HepG2 (cell line): ENCODE data around the gene ATP6V0E2. TPM values are rescaled to one million over a fixed set of nuclear protein-coding genes. Genes with fewer than 3 reads are reported as not detected.

ENCODE experiments used
- ATAC-seq: fragments of 200-7000 bp; cut with Tn5 transposase; 3 replicates; pipeline ENCODE4 v1.9.1; 2020; ENCODE audit warnings: mild to moderate bottlenecking, moderate library complexity
- BruUV-seq: library from RNA; stranded (reverse); fragments of 400-500 nt; replicated peaks from 2 replicates; lab custom pipeline; 2021; lab: Mats Ljungman, UMichigan
- CTCF ChIA-PET: fragments of 300-600 bp; formaldehyde crosslinking; extraction: SDS; loops from one replicate; lab custom pipeline; 2021; ENCODE audit warnings: low total read pairs, inconsistent platforms, low intra/inter-chr PET ratio; lab: Yijun Ruan, JAX
- POLR2A ChIA-PET: fragments of 350-600 bp; sonication (Branson Sonifier 250); formaldehyde crosslinking; loops from one replicate; lab custom pipeline; 2020; ENCODE audit warnings: antibody characterized with exemption, inconsistent platforms; lab: Yijun Ruan, JAX
- DNase-seq: peaks from one replicate; pipeline ENCODE4 v3.0.0-alpha.2; 2015; ENCODE audit warnings: low spot score
- FAIRE-seq: peaks from 3 replicates; lab custom pipeline; 2011; peaks lifted over from hg19 to GRCh38; lab: Jason Lieb, UNC
- H2AFZ ChIP-seq: one replicate; pipeline ENCODE4 v1.6.1; 2011; ENCODE audit warnings: low read length, inconsistent platforms
- H3K27ac ChIP-seq: fragments of 300-600 bp; 3 replicates; pipeline ENCODE4 v1.8.0; 2011; ENCODE audit warnings: mixed run types, mild to moderate bottlenecking, mixed read lengths, low read length, inconsistent platforms; ENCODE audit not compliant: insufficient read depth; ENCODE audit errors: extremely low read length
- H3K27me3 ChIP-seq, 2 experiments: fragments of 200-600 bp in 1 of 2; 2 replicates in 1 of 2; 3 replicates in 1 of 2; pipeline versions ENCODE4 v1.6.0 to v1.8.0; 2011; ENCODE audit warnings: low read length in 2 of 2, mild to moderate bottlenecking in 2 of 2, moderate library complexity in 2 of 2, inconsistent platforms in 1 of 2; ENCODE audit not compliant: insufficient read depth in 2 of 2, control insufficient read depth in 1 of 2
- H3K36me3 ChIP-seq, 2 experiments: fragments of 200-600 bp in 1 of 2; replicated peaks in 1 of 2; 2 replicates in 1 of 2; 3 replicates in 1 of 2; pipeline versions ENCODE4 v1.5.1 to v1.8.0; 2011; ENCODE audit warnings: low read length in 2 of 2, inconsistent platforms in 1 of 2; ENCODE audit not compliant: insufficient read depth in 2 of 2, control insufficient read depth in 1 of 2
- H3K4me1 ChIP-seq: 2 replicates; pipeline ENCODE4 v1.5.1; 2012; ENCODE audit warnings: low read length, inconsistent platforms; ENCODE audit not compliant: insufficient read depth
- H3K4me2 ChIP-seq: 2 replicates; pipeline ENCODE4 v1.6.0; 2011; ENCODE audit warnings: low read depth, low read length, inconsistent platforms
- H3K4me3 ChIP-seq, 3 experiments: fragments of 200-600 bp in 1 of 3; sonication (generic), shearing (Covaris generic) in 1 of 3; replicated peaks in 1 of 3; 2 replicates each; pipeline ENCODE4 v1.5.1; 2011 to 2016; ENCODE audit warnings: low read length in 3 of 3, inconsistent platforms in 2 of 3, low read depth in 2 of 3, mild to moderate bottlenecking in 2 of 3, control low read depth in 1 of 3, mixed read lengths in 1 of 3; ENCODE audit not compliant: insufficient read depth in 1 of 3
- H3K79me2 ChIP-seq: one replicate; pipeline ENCODE4 v1.6.1; 2011; ENCODE audit warnings: low read length, inconsistent platforms; ENCODE audit not compliant: insufficient read depth
- H3K9ac ChIP-seq: 2 replicates; pipeline ENCODE4 v1.6.0; 2011; ENCODE audit warnings: mild to moderate bottlenecking, low read depth, low read length, inconsistent platforms; ENCODE audit not compliant: insufficient read depth
- H3K9me3 ChIP-seq: 2 replicates; pipeline ENCODE4 v1.5.1; 2012; ENCODE audit warnings: mild to moderate bottlenecking, low read length
- H4K20me1 ChIP-seq: 2 replicates; pipeline ENCODE4 v1.6.0; 2011; ENCODE audit warnings: inconsistent platforms, mild to moderate bottlenecking, low read length, moderate library complexity; ENCODE audit not compliant: insufficient read depth
- DNMT3B ChIP-seq: conservative IDR thresholded peaks from 2 replicates; pipeline ENCODE4 v1.6.1; 2016; ENCODE audit warnings: missing biosample characterization, control low read depth
- FOXJ3 ChIP-seq: sonication (generic); formaldehyde crosslinking; IDR thresholded peaks from 2 replicates; pipeline ENCODE4 v1.4.0; 2020; ENCODE audit warnings: missing genetic modification reagents, mild to moderate bottlenecking, borderline replicate concordance
- GABPA ChIP-seq, 2 experiments: IDR thresholded peaks; 2 replicates each; pipeline ENCODE4 v1.6.1; 2011 to 2016; ENCODE audit warnings: low read depth in 2 of 2, low read length in 1 of 2, missing biosample characterization in 1 of 2, missing genetic modification characterization in 1 of 2
- GTF2F1 ChIP-seq: fragments of 150-350 bp; IDR thresholded peaks from 2 replicates; pipeline ENCODE4 v1.6.1; 2014; ENCODE audit warnings: low read length
- HHEX ChIP-seq: IDR thresholded peaks from 2 replicates; pipeline ENCODE4 v1.6.1; 2016; ENCODE audit warnings: control low read depth
- MBNL3 ChIP-seq: fragments of 250-450 bp; sonication (Bioruptor Pico); conservative IDR thresholded peaks from 2 replicates; pipeline ENCODE4 v1.8.0; 2022; ENCODE audit warnings: mild to moderate bottlenecking, inconsistent platforms
- NKX3-1 ChIP-seq: sonication (generic); formaldehyde crosslinking; IDR thresholded peaks from 2 replicates; pipeline ENCODE4 v1.5.0; 2020; ENCODE audit warnings: missing genetic modification reagents
- PRDM4 ChIP-seq: sonication (generic); formaldehyde crosslinking; IDR thresholded peaks from 2 replicates; pipeline ENCODE4 v1.9.0; 2021; ENCODE audit warnings: missing genetic modification reagents, borderline replicate concordance
- REXO4 ChIP-seq: sonication (generic); formaldehyde crosslinking; IDR thresholded peaks from 2 replicates; pipeline ENCODE4 v1.8.0; 2022; ENCODE audit warnings: missing genetic modification reagents, mild to moderate bottlenecking, borderline replicate concordance
- SMARCE1 ChIP-seq: fragments of 450-650 bp; IDR thresholded peaks from 2 replicates; pipeline ENCODE4 v1.6.1; 2017; ENCODE audit warnings: borderline replicate concordance
- TEAD2 ChIP-seq: sonication (generic); formaldehyde crosslinking; IDR thresholded peaks from 2 replicates; pipeline ENCODE4 v1.9.0; 2021; ENCODE audit warnings: missing genetic modification reagents
- ZNF362 ChIP-seq: sonication (generic); formaldehyde crosslinking; IDR thresholded peaks from 2 replicates; pipeline ENCODE4 v1.4.0; 2020; ENCODE audit warnings: missing genetic modification reagents, mild to moderate bottlenecking, borderline replicate concordance
- ZNF382 ChIP-seq: sonication (generic); formaldehyde crosslinking; IDR thresholded peaks from 2 replicates; pipeline ENCODE4 v1.5.0; 2020; ENCODE audit warnings: missing genetic modification reagents, mild to moderate bottlenecking, borderline replicate concordance
- ZNF562 ChIP-seq: sonication (generic); formaldehyde crosslinking; IDR thresholded peaks from 2 replicates; pipeline ENCODE4 v1.8.0; 2022; ENCODE audit warnings: missing genetic modification reagents, borderline replicate concordance
- ZNF883 ChIP-seq: sonication (generic); formaldehyde crosslinking; IDR thresholded peaks from 2 replicates; pipeline ENCODE4 v1.5.1; 2020; ENCODE audit warnings: mild to moderate bottlenecking, missing genetic modification reagents; ENCODE audit errors: not compliant biosample characterization
- WGBS: methylation state at CpG from one replicate; pipeline ENCODE4 v1.1.6; 2017; ENCODE audit warnings: low lambda C conversion rate; 5-methylcytosine and 5-hydroxymethylcytosine counted together
- in situ Hi-C: cut with HindIII; loops from 2 replicates; pipeline ENCODE4 v1.10.0; 2017; ENCODE audit warnings: low pct_unique_long_range_greater_than_20kb; ENCODE audit not compliant: extremely low pct_ligation_motif_present
- intact Hi-C: fragments of 100-400 bp; cut with micrococcal nuclease; formaldehyde crosslinking; loops from one replicate; pipeline ENCODE4 v1.10.0; 2022; ENCODE audit not compliant: unreplicated experiment
- polyA plus RNA-seq, 8 experiments: library from polyadenylated mRNA; depleted of rRNA in 3 of 8; stranded (reverse) in 7 of 8; unstranded in 1 of 8; fragments of >200 nt; fragmentation: Illumina TruSeq in 4 of 8; extraction: Trizol in 4 of 8; gene quantifications; 2 replicates each; pipeline versions ENCODE4 v1.2.1 to v1.2.3, GENCODE V29; 2011 to 2016; ENCODE audit warnings: low read depth in 4 of 8, missing spikeins in 1 of 8, mixed read lengths in 1 of 8; ENCODE audit not compliant: insufficient read depth in 1 of 8
- total RNA-seq, 5 experiments: library from RNA; depleted of rRNA; stranded (reverse); fragments of >200 nt; fragmentation: Illumina TruSeq; extraction: Trizol; gene quantifications; 2 replicates each; pipeline ENCODE4 v1.2.3, GENCODE V29; 2016; ENCODE audit warnings: low read depth in 1 of 5
- TF ChIP-seq, protein P1 (sequence below), 2 experiments: fragments of 450-650 bp in 1 of 2; sonication (generic) in 1 of 2; formaldehyde crosslinking; IDR thresholded peaks; 2 replicates each; pipeline versions ENCODE4 v1.5.0 to v1.8.0; 2020 to 2022; ENCODE audit warnings: mild to moderate bottlenecking in 1 of 2, missing genetic modification reagents in 1 of 2
- TF ChIP-seq, protein P2 (sequence below), 2 experiments: sonication (generic) in 1 of 2; formaldehyde crosslinking in 1 of 2; IDR thresholded peaks; 2 replicates each; pipeline versions ENCODE4 v1.5.1 to v1.6.1; 2011 to 2020; ENCODE audit warnings: borderline replicate concordance in 1 of 2, low read depth in 1 of 2, low read length in 1 of 2, mild to moderate bottlenecking in 1 of 2, missing genetic modification reagents in 1 of 2, moderate library complexity in 1 of 2

Gene ATP6V0E2
- total and polyA plus RNA-seq, 2 of the 13 experiments (the other 11 are each of a cell fraction or from before 2014, with no cell fraction given) = 36.8 to 203 TPM

DNA sequence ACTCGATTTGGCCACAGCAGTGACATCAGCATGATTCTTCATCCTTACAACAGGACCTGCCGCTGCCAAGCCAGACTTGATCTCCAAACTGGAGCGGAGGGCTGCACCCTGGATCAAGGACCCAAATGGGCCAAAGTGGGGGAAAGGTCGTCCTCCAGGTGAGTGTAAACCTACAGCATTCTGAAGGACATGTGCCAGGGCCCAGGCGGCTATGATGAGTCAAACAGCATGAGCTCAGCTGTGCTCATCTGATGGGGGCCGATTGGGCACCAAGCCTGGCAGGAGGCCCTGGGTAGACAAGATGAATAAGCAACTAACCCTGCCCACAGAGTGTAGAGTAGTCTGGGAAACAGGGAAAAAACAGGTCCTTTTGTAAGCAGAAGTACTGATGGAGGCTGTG, 14.4 kb upstream of the ATP6V0E2 start (continued):
- TF ChIP-seq NKX3-1 (CRISPR knock-in tag) = no peak
- TF ChIP-seq PRDM4 (CRISPR knock-in tag) = no peak
- no peak for TF ChIP-seq ZNF362 (CRISPR knock-in tag)
- TF ChIP-seq GABPA (IDR thresholded peaks at IDR 0.05; ENCODE audit: low read depth, low read length) = no peak
- TF ChIP-seq GABPA (CRISPR knock-in tag; IDR thresholded peaks at IDR 0.05; ENCODE audit: low read depth) = no peak
- TF ChIP-seq, protein P1, sequence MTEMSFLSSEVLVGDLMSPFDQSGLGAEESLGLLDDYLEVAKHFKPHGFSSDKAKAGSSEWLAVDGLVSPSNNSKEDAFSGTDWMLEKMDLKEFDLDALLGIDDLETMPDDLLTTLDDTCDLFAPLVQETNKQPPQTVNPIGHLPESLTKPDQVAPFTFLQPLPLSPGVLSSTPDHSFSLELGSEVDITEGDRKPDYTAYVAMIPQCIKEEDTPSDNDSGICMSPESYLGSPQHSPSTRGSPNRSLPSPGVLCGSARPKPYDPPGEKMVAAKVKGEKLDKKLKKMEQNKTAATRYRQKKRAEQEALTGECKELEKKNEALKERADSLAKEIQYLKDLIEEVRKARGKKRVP (CRISPR knock-in tag; IDR thresholded peaks at IDR 0.05) = no peak

- POLR2A ChIA-PET = no interaction called here
- FAIRE-seq = no peak
- no peak for TF ChIP-seq ZNF382 (CRISPR knock-in tag)
- no peak for TF ChIP-seq HHEX (CRISPR knock-in tag)
- TF ChIP-seq FOXJ3 (CRISPR knock-in tag) = no peak
- no peak for TF ChIP-seq ZNF562 (CRISPR knock-in tag)
- TF ChIP-seq ZNF883 (CRISPR knock-in tag) = no peak
- TF ChIP-seq SMARCE1 = no peak
- TF ChIP-seq, protein P2, sequence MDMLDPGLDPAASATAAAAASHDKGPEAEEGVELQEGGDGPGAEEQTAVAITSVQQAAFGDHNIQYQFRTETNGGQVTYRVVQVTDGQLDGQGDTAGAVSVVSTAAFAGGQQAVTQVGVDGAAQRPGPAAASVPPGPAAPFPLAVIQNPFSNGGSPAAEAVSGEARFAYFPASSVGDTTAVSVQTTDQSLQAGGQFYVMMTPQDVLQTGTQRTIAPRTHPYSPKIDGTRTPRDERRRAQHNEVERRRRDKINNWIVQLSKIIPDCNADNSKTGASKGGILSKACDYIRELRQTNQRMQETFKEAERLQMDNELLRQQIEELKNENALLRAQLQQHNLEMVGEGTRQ (IDR thresholded peaks at IDR 0.05; ENCODE audit: low read depth, low read length) = no peak
- TF ChIP-seq, protein P2 (CRISPR knock-in tag; IDR thresholded peaks at IDR 0.05; ENCODE audit: borderline replicate concordance) = no peak
- TF ChIP-seq DNMT3B (CRISPR knock-in tag) = no peak
- TF ChIP-seq GTF2F1 = no peak
- no peak for TF ChIP-seq REXO4 (CRISPR knock-in tag)
- no peak for TF ChIP-seq TEAD2
- TF ChIP-seq MBNL3 (CRISPR knock-in tag) = no peak
Measured at GRCh38 chr7:149859876-149860275, 13.9 kb upstream of the ATP6V0E2 start.

More at GRCh38 chr7:149859876-149860275, 13.9 kb upstream of the ATP6V0E2 start:
- 10% methylated on average over 4 of the region's 4 CpGs for WGBS
- in situ Hi-C loops = loop anchor here (25.0 kb wide), 1 partner anchor 177 kb away; no protein-coding TSS in a partner anchor
- Histone ChIP-seq H3K27ac (no peak overlapping the region), H3K27me3 (peaks cover 0 to 17% of the 10 kb centered on the region in 2 experiments; a peak in 1 of 5 replicates), H3K9me3 (no peaks in the 10 kb centered on the region), H3K36me3 (no peaks in the 10 kb centered on the region), H4K20me1 (no peaks in the 10 kb centered on the region), H3K4me2 (no peak overlapping the region), H2AFZ (no peak overlapping the region), H3K9ac (no peak overlapping the region), H3K4me3 (no peak overlapping the region), H3K4me1 (peaks cover 8% of the 10 kb centered on the region), H3K79me2 (no peaks in the 10 kb centered on the region)
- CTCF ChIA-PET = no interaction called here
- BruUV-seq = no TSS peak
- intact Hi-C loops = no loop called here
- DNase-seq (no peak), ATAC-seq (no peak)
